ENCODE measurements around the gene RABEP1.

RABEP1 gene

GRCh38 chr17:5379351-5380107 is 97.4 kb downstream of the RABEP1 start:
- no peaks in the 10 kb centered on the region for H3K4me1 ChIP-seq (ENCODE audit: insufficient read depth, low read length, poor library complexity, severe bottlenecking)
- H3K36me3 ChIP-seq (ENCODE audit: insufficient read depth, low read length): peaks cover 90% of the 10 kb centered on the region
- no peak overlapping the region for H2AFZ ChIP-seq (ENCODE audit: low read length)
- H3K79me2 ChIP-seq (ENCODE audit: insufficient read depth, low read length): no peaks in the 10 kb centered on the region
- H3K9me3 ChIP-seq (ENCODE audit: insufficient read depth, low read depth, low read length): no peaks in the 10 kb centered on the region
- H3K27me3 ChIP-seq (ENCODE audit: insufficient read depth, low read length, poor library complexity, severe bottlenecking): no peaks in the 10 kb centered on the region
- H3K9ac ChIP-seq (ENCODE audit: low read depth, low read length, poor library complexity, severe bottlenecking): no peak overlapping the region
- H4K20me1 ChIP-seq (ENCODE audit: insufficient read depth, low read length, poor library complexity, severe bottlenecking): no peaks in the 10 kb centered on the region
- peaks cover 3% of the 10 kb centered on the region; the same call in 1 of the 2 replicates for H3F3A ChIP-seq (ENCODE audit: low read depth)
- TF ChIP-seq EZH2phosphoT487 (IDR thresholded peaks at IDR 0.05; ENCODE audit: borderline replicate concordance): no peak
- TF ChIP-seq CTCF (conservative IDR thresholded peaks at IDR 0.05; ENCODE audit: low read length): no peak
- H3K4me2 ChIP-seq (ENCODE audit: low read depth, low read length, poor library complexity, severe bottlenecking): no peak overlapping the region
- no peak overlapping the region for H3K4me3 ChIP-seq (ENCODE audit: low read length, poor library complexity, severe bottlenecking)
- H3K9me2 ChIP-seq (replicated peaks; ENCODE audit: low read depth, low read length): no peaks in the 10 kb centered on the region

- Histone ChIP-seq H3K79me2 (ENCODE audit: insufficient read depth, low read length) (no peaks in the 10 kb centered on the region), H3K27me3 (ENCODE audit: insufficient read depth, low read length, poor library complexity, severe bottlenecking) (no peaks in the 10 kb centered on the region), H3K4me1 (ENCODE audit: insufficient read depth, low read length, poor library complexity, severe bottlenecking) (no peaks in the 10 kb centered on the region), H2AFZ (ENCODE audit: low read length) (no peak overlapping the region), H3K4me3 (ENCODE audit: low read length, poor library complexity, severe bottlenecking) (no peak overlapping the region), H3K4me2 (ENCODE audit: low read depth, low read length, poor library complexity, severe bottlenecking) (no peak overlapping the region), H3K9me3 (ENCODE audit: insufficient read depth, low read depth, low read length) (no peaks in the 10 kb centered on the region), H3K9me2 (replicated peaks; ENCODE audit: low read depth, low read length) (no peaks in the 10 kb centered on the region), H3K9ac (ENCODE audit: low read depth, low read length, poor library complexity, severe bottlenecking) (no peak overlapping the region), H3K36me3 (ENCODE audit: insufficient read depth, low read length) (peaks cover 94% of the 10 kb centered on the region), H3F3A (ENCODE audit: low read depth) (peaks cover 3% of the 10 kb centered on the region; the same call in 1 of the 2 replicates), H4K20me1 (ENCODE audit: insufficient read depth, low read length, poor library complexity, severe bottlenecking) (no peaks in the 10 kb centered on the region)
- TF ChIP-seq EZH2phosphoT487 (IDR thresholded peaks at IDR 0.05; ENCODE audit: borderline replicate concordance) (no peak), CTCF (conservative IDR thresholded peaks at IDR 0.05; ENCODE audit: low read length) (no peak)
Measured at GRCh38 chr17:5380491-5381135, 98.5 kb downstream of the RABEP1 start.

GRCh38 chr17:5381542-5381941 is 99.5 kb downstream of the RABEP1 start:
- H3K27me3 ChIP-seq (ENCODE audit: insufficient read depth, low read length, poor library complexity, severe bottlenecking): no peaks in the 10 kb centered on the region
- no peaks in the 10 kb centered on the region for H3K79me2 ChIP-seq (ENCODE audit: insufficient read depth, low read length)
- no peak overlapping the region for H3K4me3 ChIP-seq (ENCODE audit: low read length, poor library complexity, severe bottlenecking)
- no peaks in the 10 kb centered on the region for H4K20me1 ChIP-seq (ENCODE audit: insufficient read depth, low read length, poor library complexity, severe bottlenecking)
- H3F3A ChIP-seq (ENCODE audit: low read depth): peaks cover 3% of the 10 kb centered on the region; the same call in 1 of the 2 replicates
- H2AFZ ChIP-seq (ENCODE audit: low read length): no peak overlapping the region
- no peaks in the 10 kb centered on the region for H3K4me1 ChIP-seq (ENCODE audit: insufficient read depth, low read length, poor library complexity, severe bottlenecking)
- no peaks in the 10 kb centered on the region for H3K9me3 ChIP-seq (ENCODE audit: insufficient read depth, low read depth, low read length)
- H3K9me2 ChIP-seq (replicated peaks; ENCODE audit: low read depth, low read length): no peaks in the 10 kb centered on the region
- H3K4me2 ChIP-seq (ENCODE audit: low read depth, low read length, poor library complexity, severe bottlenecking): no peak overlapping the region
- no peak overlapping the region for H3K9ac ChIP-seq (ENCODE audit: low read depth, low read length, poor library complexity, severe bottlenecking)
- TF ChIP-seq EZH2phosphoT487 (IDR thresholded peaks at IDR 0.05; ENCODE audit: borderline replicate concordance): no peak
- no peak for TF ChIP-seq CTCF (conservative IDR thresholded peaks at IDR 0.05; ENCODE audit: low read length)
- peaks cover 97% of the 10 kb centered on the region for H3K36me3 ChIP-seq (ENCODE audit: insufficient read depth, low read length)
